GM19324 (cell line): ENCODE data around the gene GYS1.

Source experiments
- ATAC-seq: cut with Tn5 transposase; IDR thresholded peaks from one replicate; pipeline ENCODE4 v1.9.1; 2021; ENCODE audit warnings: mild to moderate bottlenecking, moderate library complexity; ENCODE audit not compliant: unreplicated experiment, low FRiP score

The GYS1 gene

DNA sequence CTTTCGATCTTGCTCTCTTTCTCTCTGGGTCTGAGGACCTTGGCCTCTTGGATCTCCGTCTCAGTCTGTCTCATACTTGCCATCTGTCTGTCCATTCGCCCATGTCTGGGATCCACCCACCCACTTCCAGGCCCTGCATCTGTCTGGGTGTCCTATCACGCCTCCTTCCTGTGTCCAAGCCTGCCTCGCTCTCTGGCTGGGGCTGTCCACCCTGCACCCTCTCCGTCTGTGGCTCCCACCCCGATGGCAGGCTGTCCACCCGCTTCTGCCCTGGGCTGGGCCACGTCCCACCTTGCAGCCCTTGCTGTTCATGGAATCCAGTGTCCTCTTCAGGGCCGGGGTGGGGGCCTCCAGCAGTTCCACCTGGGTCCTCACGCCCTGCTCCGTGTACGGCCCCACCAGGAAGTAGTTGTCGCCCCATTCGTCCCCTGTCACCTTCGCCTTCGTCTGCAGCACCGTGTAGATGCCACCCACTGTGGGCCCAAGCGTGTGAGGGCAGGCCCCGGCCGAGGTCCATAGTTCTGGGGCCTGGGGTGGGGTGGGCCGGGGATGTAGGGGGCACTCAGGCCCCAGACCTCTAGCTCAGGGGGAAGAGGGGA, 2.0 kb downstream of the GYS1 start:
- no peak for ATAC-seq

DNA sequence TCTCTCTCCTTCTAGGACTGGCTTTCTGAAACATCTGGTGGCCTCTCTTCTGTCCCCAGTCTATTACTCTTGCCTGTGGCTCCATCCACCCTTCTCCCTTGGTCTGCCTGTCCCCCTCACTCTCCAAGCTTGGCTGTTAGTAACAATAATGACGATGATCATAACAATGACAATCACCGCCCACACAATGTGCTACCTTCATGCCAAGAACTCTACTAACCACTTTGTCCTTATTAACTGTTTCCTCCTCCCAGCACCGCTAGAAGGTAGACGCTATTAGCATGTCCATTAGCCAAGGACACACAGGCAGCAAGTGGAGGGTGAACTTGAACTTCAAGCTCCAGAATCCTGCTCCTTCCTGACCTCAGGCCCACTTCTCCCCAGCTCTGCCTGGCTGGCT, 2.7 kb downstream of the GYS1 start:
- no peak for ATAC-seq

DNA sequence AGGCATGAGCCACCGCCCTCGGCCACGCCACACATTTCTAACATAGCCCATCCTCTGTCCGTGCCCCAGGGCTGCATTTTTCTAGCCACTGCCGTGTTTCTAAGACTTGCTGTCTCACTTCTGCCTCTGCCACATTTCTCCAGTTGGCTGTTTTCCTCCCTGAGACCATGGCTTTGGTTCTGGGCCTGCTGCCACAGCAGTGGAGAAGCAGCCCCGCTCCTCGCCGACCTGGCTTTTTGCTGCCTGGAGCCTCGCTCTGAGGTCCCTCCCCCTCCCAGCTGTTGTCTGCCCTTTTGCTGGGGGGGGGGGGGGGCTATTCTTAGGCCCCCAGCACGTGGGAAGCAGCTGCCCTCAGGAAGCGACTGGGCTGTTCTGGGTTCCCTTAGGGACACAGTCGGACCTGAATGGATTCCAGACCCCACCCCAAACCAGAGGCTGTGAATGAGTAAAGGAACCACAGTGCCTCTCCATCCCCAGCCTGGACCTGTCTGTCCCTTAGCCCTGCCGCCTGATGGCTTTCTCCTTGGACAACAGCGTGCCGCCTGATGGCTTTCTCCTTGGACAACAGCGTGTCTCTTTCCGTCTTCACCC, 3.3 kb downstream of the GYS1 start:
- no peak for ATAC-seq

DNA sequence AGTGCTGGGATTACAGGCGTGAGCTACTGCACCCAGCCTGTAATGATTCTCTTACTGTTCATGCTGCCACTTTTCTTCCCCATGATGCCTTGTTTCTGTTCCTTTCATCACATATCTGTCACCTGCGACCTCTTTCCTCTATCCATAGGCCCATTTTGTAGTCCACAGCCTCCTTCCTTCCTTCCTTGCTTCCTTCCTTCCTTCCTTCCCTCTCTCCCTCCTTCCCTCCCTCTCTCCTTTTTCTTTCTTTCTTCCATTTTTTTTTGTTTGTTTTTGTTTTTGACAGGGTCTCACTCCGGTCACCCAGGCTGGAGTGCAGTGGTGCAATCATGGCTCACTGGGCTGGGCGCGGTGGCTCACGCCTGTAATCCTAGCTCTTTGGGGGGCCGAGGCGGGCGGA, 4.2 kb downstream of the GYS1 start:
- ATAC-seq, result no peak

DNA sequence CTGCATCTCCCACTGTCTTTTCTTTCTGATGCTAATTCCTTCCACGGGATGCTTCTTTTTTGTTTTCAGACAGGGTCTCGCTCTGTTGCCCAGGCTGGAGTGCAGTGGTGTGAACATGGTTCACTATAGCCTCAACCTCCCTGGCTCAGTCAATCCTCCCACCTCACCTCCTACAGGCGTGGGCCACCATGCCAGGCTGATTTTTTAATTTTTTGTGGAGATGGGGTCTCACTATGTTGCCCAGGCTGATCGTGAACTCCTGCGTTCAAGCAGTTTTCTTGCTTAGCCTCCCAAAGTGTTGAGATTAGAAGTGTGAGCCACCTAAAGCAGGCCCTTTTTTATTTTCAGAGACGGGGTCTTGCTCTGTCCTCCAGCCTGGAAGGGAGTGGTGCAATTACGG, 4.8 kb downstream of the GYS1 start:
- ATAC-seq, result no peak

DNA sequence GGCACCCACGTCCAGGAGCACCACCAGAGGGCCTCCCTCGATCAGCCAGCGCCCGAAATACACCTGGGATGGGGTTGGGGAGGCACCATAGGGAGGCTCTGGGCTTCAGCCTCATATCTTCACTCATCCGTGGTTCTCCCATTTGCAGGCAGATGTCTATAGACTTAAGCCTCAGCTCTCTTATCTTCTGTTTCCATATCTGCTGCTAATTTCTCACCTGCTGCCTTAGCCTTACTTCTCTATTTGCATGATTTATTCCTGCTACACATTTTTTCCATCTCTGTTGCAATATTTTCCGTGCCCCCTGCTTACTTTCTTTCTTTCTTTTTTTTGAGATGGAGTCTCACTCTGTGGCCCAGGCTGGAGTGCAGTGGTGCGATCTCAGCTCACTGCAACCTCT, 5.8 kb downstream of the GYS1 start:
- no peak for ATAC-seq

- ATAC-seq, result no peak
Measured at GRCh38 chr19:48986211-48986610, 6.9 kb downstream of the GYS1 start.

GRCh38 chr19:48985711-48986110, 7.4 kb downstream of the GYS1 start:
- no peak for ATAC-seq

DNA sequence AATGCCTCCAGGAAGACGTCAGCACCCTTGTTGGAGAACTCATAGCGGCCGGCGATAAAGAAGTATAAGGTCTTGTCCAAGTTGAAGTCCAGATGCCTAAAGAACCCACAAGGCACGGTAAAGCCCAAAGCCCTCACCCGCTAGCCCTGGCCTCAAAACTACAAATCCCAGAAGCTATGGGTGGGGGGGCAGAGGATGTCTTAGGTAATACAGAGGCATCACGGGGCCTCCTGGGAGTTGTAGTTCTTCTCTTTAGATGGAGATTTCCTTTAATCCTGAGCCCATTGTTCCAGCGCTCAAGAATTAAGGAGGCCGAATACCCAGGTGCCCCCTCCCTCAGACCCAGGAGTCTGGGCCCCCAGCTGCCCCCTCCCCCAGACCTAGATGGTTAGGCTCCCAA, 10.8 kb downstream of the GYS1 start:
- ATAC-seq, result no peak

DNA sequence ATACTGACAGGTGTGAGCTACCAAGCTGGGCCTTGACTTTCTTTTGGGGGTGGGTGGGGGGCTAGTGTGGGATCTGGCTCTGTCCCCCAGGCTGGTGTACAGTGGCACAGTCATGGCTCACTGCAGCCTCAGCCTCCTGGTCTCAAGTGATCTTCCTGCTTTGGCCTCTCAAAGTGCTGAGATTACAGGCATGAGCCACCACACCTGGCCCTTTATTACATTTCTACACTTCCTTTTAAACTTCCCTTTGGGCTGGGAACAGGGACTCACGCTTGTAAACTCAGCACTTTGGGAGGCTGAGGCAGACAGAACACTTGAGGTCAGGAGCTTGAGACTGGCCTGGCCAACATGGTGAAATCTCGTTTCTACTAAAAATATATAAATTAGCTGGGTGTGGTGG, 16.0 kb downstream of the GYS1 start:
- ATAC-seq, result no peak

GRCh38 chr19:48975947-48976847, 16.9 kb downstream of the GYS1 start:
- no peak for ATAC-seq

DNA sequence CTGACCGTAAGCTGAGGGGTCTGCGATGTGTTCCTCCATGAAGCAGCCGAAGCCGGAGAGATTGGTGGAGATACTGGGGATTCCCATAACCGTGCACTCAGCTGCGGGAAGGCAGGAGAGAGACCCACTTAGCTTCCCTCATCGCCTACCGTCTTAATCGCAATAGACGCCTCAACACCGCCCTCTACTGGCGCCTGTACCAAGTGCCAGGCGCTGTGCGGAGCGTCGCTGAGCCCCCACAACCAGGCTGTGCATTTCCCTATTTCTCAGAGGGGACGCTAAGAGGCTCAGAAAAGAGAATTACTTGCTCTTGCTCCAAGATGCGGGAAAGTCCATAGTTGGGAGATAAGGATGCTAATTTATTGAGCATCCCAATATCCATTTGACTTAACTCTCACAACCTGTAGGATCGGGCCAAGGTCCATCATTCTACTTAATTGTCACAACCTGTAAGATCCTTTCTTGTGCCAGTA, 22.1 kb downstream of the GYS1 start:
- ATAC-seq, result no peak

DNA sequence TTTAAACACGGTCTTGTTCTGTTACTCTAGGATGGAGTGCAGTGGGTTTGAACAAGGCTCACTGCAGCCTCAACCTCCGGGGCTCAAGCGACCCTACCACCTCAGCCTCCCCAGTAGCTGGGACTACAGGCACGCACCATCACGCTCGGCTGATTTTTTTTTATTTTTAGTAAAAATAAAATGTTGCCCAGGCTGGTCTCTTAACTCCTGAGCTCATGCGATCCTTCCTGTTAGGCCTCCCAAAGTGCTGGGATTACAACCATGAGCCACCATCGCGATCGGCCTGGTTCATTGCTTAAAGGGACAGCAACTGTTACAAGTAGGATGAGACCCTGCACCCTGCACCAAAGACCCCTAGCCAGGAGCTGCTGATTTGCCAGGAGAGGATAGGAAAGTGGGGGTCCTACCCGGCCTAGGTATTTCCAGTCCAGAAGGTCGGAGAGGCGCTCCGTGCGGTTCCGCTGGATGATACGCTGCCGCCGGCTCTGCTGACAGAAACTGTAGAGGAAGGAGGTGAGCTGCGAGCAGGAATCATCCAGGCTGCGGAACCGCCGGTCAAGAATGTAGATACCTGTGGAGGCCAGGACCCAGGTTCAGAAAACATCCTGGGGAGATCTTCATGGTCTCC, 22.9 kb downstream of the GYS1 start:
- ATAC-seq, result no peak

DNA sequence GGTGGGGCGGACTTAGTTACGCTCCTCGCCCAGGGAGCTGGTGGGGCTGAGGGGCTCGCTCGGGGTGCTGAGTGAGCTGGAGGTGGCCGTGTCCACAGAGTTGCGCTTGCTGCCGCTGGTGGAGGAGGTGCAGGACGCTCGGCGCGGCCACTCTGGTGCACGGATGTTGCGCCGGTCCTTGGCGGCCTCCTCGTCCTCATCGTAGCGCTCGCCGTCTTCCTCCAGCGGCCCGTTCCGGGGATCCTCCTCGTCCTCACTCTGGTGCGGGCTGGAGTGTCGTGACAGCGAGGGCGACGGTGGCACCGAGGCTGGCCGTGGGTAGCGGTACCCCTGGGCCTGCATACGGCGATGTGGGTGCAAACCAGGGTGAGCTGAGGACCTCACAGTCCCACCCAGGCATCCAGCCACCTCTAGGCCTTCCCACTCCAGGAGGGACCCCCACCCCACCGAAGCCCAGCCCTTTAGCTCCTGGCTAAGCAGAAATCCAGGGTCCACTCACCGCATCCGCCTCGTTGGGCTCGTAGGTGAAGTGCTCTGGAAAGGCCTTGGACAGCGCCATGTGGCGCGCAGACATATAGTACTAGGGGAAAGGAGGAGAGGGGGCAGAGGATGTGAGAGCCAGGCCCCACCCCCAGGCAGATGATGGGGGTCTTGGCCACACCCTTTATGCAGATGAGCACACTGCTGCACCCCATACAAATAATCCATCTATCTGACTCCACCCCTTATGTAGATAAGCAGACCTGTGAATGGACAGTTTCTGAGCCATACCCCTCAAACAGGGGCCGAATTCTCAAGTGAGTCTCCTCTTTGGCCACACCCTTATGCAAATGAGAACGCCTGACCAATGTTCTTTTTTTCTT, 23.6 kb downstream of the GYS1 start:
- ATAC-seq, result no peak

GRCh38 chr19:48968813-48969218, 24.3 kb downstream of the GYS1 start:
- ATAC-seq, result no peak

- no peak for ATAC-seq
Measured at GRCh38 chr19:48968179-48968661, 24.9 kb downstream of the GYS1 start.

DNA sequence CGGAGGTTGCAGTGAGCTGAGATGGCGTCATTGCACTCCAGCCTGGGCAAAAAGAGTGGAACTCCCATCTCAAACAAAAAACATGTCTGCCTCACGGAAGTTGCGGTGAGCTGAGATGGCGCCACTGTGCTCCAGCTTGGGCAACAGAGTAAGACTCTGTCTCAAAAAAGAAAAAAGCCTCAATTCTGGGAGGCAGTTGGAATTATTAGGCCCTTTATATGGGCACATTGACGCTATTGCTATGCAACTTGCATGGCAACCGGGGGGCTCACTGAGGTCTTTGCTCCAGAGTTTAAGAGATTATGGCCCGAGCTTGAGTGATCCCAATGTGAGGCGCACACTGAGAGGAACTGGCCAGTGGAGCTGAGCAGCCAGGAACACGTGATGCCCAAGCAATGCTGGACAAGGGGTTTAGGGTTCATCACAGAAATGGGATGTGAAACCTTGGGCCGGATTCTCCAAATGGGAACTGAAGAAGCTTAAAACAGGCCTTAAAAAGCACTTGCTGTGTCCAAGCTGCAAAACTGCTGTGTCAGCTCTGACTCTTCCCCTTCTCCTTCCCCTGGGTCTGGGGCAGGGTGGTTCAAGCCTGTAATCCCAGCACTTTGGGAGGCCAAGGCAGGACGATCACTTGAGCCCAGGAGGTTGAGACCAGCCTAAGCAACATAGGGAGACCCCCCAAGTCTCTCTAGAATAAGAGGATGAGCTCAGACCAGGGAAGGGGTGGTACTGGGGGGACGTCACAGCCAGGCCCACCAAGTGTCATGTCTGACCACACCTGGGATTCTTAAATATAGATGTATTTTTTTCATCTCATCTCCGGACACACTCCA, 25.5 kb downstream of the GYS1 start:
- no peak for ATAC-seq

DNA sequence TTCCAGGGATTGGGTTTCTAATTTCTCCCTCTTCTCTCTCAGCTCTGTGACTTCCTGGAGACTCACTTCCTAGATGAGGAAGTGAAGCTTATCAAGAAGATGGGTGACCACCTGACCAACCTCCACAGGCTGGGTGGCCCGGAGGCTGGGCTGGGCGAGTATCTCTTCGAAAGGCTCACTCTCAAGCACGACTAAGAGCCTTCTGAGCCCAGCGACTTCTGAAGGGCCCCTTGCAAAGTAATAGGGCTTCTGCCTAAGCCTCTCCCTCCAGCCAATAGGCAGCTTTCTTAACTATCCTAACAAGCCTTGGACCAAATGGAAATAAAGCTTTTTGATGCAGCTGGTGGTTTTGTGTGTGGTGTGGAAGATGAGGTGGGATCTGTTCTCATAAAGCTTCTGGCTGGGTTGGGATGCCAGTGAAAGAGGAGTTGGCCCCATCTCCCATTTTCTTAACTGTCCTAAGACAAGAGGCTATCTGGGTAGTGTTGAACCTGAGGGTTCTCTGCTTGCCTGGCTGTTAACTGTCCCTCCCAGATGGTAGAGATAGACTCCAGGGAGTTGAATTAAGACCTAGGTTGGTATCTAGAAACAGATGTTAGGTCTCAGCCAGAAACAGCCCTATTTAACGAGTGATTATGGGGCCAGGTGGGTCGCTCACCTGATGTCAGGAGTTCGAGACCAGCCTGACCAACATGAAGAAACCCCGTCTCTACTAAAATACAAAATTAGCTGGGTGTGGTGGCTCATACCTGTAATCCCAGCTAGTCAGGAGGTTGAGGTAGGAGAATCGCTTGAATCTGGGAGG, 26.4 kb downstream of the GYS1 start:
- no peak for ATAC-seq
